LoVo (cell line): ENCODE data around the gene MAN2A2.

Source experiments
- DNase-seq: peaks from one replicate; pipeline ENCODE4 v3.0.0-alpha.2; 2016; ENCODE audit warnings: low spot score

The MAN2A2 gene

DNA sequence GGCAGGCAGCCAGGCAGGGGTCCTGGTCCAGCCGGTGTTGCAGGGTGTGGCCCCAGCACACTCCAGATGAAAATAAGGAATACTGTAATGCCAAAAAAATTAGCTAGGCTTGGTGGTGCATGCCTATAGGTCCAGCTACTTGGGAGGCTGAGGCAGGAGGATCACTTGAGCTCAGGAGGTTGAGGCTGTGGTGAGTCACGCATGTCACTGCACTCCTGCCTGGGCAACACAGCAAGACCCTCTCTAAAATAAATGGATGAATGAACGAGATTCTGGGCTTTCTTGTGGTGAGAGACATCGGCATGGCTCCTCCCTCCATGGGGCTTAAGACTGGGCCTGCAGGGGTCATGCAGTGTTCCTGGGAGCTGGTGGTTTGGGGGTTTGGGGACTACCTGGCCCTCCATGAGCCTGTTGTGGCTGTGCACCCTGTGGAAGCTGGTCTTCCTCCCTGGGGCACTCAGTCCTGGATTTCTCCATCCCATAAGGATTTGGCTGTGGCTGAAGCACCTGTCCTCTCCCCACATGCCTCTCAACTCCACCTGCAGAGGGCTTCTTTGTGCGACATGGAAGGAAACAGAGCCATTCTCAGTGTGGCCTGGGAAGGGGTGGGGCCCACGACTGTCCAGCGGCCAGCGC lies 44.0 kb downstream of the MAN2A2 start:
- no peak for DNase-seq

- DNase-seq = no peak
Measured at GRCh38 chr15:90947577-90948357, 44.7 kb downstream of the MAN2A2 start.

GRCh38 chr15:90948506-90948905 lies 45.4 kb downstream of the MAN2A2 start:
- no peak for DNase-seq

- DNase-seq = no peak
Measured at GRCh38 chr15:90949979-90950675, 47.0 kb downstream of the MAN2A2 start.

- DNase-seq = no peak
Measured at GRCh38 chr15:90950676-90951075, 47.6 kb downstream of the MAN2A2 start.

DNA sequence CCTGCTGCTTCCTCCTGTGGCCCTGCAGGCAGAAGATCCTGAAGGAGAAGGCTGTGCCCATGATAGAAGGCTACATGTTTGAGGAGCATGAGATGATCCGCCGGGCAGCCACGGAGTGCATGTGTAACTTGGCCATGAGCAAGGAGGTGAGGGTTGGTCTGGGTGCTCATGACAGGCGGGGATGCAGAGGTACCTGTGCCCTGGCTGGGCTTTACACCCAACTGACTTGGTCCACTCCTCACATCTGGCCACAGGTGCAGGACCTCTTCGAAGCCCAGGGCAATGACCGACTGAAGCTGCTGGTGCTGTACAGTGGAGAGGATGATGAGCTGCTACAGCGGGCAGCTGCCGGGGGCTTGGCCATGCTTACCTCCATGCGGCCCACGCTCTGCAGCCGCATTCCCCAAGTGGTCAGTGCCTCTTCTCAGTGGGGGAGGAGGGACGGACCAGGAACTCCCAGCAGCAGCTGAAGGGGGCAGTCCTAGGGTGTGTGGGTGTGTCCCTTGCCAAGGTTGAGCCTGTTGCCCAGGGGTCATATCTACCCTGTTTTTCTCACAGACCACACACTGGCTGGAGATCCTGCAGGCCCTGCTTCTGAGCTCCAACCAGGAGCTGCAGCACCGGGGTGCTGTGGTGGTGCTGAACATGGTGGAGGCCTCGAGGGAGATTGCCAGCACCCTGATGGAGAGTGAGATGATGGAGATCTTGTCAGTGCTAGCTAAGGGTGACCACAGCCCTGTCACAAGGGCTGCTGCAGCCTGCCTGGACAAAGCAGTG lies 50.0 kb downstream of the MAN2A2 start:
- DNase-seq = no peak

GRCh38 chr15:90953947-90954711 lies 51.0 kb downstream of the MAN2A2 start:
- DNase-seq = no peak

- DNase-seq = peak; percentile 97
Measured at GRCh38 chr15:90954712-90955623, 51.9 kb downstream of the MAN2A2 start, which contains the start of gene RCCD1. TSS of gene RCCD1 (plus strand) at chr15:90954884. CDS start at chr15:90956735, 1,851 bp downstream.

DNA sequence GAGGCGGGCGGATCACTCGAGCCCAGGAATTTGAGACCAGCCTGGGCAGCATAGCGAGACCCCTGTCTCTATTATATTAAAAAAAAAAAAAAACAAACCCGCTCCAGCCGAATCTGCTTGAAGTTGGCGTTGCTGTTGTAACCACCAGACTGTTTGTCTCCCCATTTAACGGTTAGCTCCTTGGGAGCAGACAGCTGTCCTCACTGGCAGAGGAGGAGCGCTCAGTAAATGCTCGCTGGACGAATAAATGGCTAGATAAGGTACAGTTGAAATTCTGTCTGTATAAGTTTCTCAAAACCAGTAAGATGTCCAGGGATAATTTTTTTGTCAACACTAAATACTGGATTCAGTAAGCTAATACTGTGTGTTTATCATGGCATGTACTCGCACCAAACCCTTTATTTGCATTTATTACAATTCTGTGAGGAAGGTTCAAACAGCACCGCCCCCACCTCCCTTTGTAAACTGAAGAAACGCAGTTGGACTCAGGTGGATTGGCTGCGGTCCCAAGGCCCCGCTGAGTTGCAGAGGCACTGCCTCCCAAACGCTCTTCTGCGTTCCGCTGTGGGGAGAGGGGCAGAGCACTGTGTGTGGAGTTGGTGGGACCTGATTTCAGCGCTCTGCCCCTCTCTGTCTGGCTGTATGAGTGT lies 52.6 kb downstream of the MAN2A2 start:
- DNase-seq = no peak

DNA sequence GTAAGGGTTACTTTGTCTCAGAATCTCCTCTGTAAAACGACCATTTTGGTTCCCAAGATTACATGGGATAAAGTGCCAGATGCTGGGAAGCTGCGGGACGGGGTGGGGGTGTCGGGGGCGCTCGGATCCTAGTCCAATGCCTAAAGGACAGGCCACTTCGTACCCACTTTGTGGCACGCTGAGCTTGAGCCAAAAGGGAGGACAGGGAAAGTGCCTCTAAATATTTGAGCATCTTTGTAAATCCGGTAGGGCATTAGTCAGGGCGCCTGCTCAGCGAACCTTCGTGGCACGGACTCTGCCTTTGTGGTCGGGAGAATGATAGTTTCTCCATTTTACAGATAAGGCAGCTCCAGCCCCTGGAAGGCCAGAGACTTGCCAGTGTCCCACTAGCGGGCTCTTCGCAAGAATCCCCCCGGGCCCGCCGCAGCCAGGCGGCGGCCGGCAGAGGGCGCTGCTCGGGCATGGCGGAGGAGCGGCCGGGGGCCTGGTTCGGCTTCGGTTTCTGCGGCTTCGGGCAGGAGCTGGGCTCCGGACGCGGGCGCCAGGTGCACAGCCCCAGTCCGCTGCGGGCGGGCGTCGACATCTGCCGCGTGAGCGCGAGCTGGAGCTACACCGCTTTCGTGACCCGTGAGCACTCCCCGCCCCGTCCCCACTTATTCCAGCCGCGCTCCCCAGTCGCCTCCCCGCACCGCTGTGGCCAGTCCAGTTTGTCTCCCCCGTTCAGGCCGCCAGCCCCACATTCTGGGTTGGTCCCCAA lies 53.4 kb downstream of the MAN2A2 start:
- no peak for DNase-seq

- DNase-seq = no peak
Measured at GRCh38 chr15:90957031-90957790, 54.1 kb downstream of the MAN2A2 start.

DNA sequence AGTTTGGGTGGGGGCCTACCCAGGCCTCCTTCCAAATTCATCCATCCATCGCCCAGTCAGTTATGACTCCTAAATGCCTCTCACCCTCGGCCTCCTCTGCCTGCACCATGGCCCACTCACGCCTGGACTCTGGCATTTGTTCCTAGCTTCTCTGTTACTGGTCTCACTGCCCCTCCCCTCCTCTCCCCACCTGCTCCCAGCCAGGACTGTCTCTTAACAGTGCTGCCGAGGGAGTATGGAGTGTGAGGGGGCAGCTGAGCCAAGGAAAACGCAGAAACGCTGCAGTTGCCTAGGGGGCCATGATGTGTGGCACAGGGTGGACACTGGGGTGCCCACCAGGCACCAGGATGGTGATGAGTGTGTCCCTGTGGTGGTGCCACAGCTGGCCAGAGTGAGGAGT lies 54.7 kb downstream of the MAN2A2 start:
- DNase-seq = no peak

DNA sequence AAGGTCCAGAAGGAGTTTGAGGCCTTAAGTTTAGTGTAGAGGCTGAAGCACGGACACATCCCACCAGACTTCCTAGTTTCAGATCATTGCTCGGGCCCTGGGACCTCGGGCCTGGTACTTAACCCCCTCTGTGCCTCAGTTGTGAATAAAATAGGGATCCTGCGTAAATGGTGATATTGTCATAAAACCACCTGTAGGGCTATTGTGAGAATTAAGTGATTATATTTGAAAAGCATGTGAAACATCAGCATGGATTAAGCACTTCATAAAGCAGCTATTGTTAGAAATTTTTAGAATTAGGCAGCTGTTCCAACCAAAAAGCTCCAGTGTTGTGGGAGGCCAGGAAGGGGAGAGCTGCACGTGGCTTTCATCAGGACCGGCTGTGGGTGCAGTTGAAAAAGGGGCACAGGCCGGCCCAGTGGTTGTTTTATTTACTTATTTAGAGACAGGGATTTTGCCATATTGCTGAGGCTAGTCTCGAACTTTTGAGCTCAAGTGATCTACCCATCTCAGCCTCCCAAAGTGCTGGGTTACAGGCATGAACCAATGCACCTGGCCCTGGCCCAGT lies 56.0 kb downstream of the MAN2A2 start:
- DNase-seq = no peak

DNA sequence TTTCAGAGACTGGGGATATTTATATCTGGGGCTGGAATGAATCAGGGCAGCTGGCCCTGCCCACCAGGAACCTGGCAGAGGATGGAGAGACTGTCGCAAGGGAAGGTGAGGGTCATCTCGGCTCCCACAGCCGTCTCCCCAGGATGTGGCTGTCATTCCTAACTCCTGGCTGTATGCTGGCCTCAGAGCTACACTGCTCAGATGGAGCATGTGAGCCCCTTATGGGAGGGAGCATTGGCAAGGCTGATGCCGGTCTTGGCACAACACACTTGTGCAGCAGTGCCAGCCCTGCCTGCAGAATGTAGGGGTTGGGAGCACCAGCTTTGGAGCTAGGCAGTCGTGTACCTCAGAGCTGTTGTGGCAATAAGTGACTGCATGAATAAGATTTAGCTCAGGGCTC lies 56.8 kb downstream of the MAN2A2 start:
- DNase-seq = no peak

DNA sequence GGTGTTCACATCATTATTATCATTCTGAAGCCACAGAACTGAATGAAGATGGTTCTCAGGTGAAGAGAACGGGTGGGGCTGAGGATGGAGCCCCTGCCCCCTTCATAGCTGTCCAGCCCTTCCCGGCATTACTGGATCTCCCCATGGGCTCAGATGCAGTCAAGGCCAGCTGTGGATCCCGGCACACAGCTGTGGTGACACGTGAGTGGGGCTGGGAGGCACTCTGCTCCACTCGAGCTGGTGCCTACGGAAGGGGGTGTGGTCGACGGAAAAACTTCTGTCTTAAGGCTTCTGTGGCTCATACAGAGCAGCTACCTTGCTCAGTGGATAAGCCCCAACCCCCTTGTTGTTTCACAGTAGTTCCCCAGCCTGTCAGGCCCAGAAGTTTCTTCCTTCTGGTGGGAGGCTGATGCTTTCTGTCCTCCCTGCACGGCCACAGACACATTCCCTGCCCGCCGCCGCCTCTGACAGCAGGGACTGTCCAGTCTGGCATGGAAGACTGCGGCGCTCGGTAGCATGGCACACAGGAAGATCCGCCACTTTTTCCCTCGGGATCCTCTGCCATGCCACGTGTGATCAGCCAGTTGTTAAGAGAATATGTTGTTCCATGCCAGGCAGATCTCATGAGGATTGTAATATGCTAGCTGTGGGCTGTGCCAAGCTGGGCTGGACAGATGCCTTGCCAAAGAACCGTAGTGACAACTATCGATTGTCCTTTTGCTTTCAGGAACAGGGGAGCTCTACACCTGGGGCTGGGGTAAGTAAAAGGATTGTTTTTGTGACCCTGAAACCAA lies 57.4 kb downstream of the MAN2A2 start:
- no peak for DNase-seq

DNA sequence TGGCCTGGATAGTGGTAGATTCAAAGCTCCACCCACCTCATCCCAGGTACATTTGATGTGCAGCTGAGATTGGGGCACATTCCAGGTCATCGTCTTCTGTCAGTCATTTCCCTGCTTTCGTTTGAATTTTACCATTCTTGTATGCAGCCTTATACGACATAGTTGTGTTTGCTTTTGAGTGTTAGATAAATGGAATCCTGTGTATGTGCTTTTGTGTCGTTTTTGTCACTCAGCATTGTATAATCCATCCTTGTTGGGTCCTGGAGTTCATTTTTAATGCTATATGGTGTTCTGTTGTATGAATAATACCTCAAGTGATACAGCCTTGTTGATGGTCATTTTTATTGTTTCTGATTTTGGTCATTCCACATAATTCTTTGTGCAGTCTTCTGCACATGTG lies 58.9 kb downstream of the MAN2A2 start:
- DNase-seq = no peak

DNA sequence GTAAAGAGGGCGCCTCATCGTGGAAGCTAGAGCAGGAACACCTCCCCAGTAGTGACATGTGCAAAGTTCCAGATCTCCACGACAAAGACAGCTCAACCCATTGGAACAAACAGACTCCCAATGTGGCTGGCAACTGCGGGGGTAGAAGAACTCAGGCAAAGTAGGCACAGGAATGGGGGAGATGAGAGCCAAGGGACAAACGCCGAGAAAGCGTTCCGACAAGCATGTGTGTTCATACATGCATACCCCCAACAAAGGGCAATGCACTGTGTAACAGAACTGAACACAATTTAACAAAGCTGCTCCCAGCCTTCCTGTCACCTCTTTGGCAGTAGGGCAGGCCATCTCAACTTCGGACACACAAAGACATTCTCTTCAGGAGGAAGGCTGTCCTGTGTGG lies 63.2 kb downstream of the MAN2A2 start:
- no peak for DNase-seq
